NCI-H1694 treated with DMSO at 0.1 percent for 48 hours (cell line): ENCODE results near the gene C11orf52.

Source experiments
- DNase-seq: peaks from one replicate; lab custom pipeline; 2025; lab: John Stamatoyannopoulos, UW

Gene C11orf52

GRCh38 chr11:111976119-111976766, 57.5 kb downstream of the C11orf52 start:
- DNase-seq: no peak
